Islet precursor cell (in vitro differentiated cells): ENCODE measurements around the gene ST7.

Experiments used
- DNase-seq: peaks from one replicate; pipeline ENCODE4 v3.0.0-alpha.2; 2018

Gene ST7

GRCh38 chr7:116979430-116979829, 26.1 kb downstream of the ST7 start:
- DNase-seq, result no peak

- DNase-seq, result no peak
These were observed 27.1 kb downstream of the ST7 start for GRCh38 chr7:116980354-116980753.

- DNase-seq, result no peak
These were observed 28.6 kb downstream of the ST7 start for GRCh38 chr7:116981939-116982338.

- no peak for DNase-seq
These were observed 31.2 kb downstream of the ST7 start for GRCh38 chr7:116984511-116984910.

GRCh38 chr7:116984917-116985316, 31.6 kb downstream of the ST7 start:
- no peak for DNase-seq

- DNase-seq, result no peak
These were observed 32.3 kb downstream of the ST7 start for GRCh38 chr7:116985575-116985974.

- DNase-seq, result no peak
These were observed 33.6 kb downstream of the ST7 start for GRCh38 chr7:116986611-116987565.

GRCh38 chr7:116988363-116988989, 35.2 kb downstream of the ST7 start:
- no peak for DNase-seq

GRCh38 chr7:116990056-116990455, 36.8 kb downstream of the ST7 start:
- no peak for DNase-seq

GRCh38 chr7:116991233-116991632, 37.9 kb downstream of the ST7 start:
- DNase-seq, result no peak

- no peak for DNase-seq
These were observed 41.3 kb downstream of the ST7 start for GRCh38 chr7:116994611-116995010.

GRCh38 chr7:116997972-116998371, 44.7 kb downstream of the ST7 start:
- no peak for DNase-seq

GRCh38 chr7:116998567-116999175, 45.4 kb downstream of the ST7 start:
- DNase-seq, result no peak

GRCh38 chr7:116999311-116999710, 46.0 kb downstream of the ST7 start:
- no peak for DNase-seq

- DNase-seq, result no peak
These were observed 48.0 kb downstream of the ST7 start for GRCh38 chr7:117001283-117001682.

GRCh38 chr7:117004899-117005298, 51.6 kb downstream of the ST7 start:
- no peak for DNase-seq

- DNase-seq, result no peak
These were observed 52.1 kb downstream of the ST7 start for GRCh38 chr7:117005449-117005848.

GRCh38 chr7:117006907-117007684, 53.8 kb downstream of the ST7 start:
- DNase-seq, result no peak

GRCh38 chr7:117008118-117008885, 55.0 kb downstream of the ST7 start:
- DNase-seq, result no peak

GRCh38 chr7:117008886-117009531, 55.7 kb downstream of the ST7 start:
- DNase-seq, result no peak

- DNase-seq, result no peak
These were observed 56.5 kb downstream of the ST7 start for GRCh38 chr7:117009705-117010361.
